Activated CD4-positive, CD25-positive, alpha-beta regulatory T cell treated with anti-CD3 and anti-CD28 coated beads, Interleukin-2, amount 50 U/mL, for 16 hours (primary cell): Measurements from ENCODE around the gene ALMS1.
A peak's percentile ranks its signal among the peaks of the same experiment; 100 is the strongest.
"Not testable (repeated sequence)": the region's sequence is repeated elsewhere in the genome, so short reads cannot be mapped to it uniquely, and the experiment has no call there.

Experiments used
- DNase-seq: peaks from one replicate; pipeline ENCODE4 v3.0.0-alpha.2; 2020; ENCODE audit warnings: low read depth, low spot score

ALMS1 gene

GRCh38 chr2:73385504-73386341 is at the start of gene ALMS1:
Gene ALMS1, plus strand, starts transcription at chr2:73385836. Its CDS starts 33 bp downstream, at chr2:73385869.
- peak; percentile 80 for DNase-seq

- no peak for DNase-seq
Observed at GRCh38 chr2:73337828-73338227, 47.8 kb upstream of the ALMS1 start.

DNA sequence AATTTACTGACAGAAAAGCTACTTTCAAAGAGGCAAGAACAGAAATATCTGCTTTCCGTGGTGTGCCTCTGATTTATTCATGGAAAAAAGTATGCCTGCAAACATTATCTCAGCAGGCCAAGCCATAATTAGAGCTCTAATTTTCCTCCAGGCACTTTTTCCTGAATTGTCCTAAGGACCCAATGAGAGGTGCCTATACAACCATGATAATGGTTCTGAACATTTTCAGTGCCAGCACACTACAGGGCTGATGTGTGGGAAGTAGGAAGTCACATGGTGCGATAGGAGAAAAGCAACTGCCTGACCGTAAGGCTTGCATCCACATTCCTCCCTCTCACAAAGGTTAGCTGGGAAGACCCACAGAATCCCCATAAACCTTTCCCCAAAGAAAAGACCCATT is 46.4 kb upstream of the ALMS1 start:
- DNase-seq: no peak

DNA sequence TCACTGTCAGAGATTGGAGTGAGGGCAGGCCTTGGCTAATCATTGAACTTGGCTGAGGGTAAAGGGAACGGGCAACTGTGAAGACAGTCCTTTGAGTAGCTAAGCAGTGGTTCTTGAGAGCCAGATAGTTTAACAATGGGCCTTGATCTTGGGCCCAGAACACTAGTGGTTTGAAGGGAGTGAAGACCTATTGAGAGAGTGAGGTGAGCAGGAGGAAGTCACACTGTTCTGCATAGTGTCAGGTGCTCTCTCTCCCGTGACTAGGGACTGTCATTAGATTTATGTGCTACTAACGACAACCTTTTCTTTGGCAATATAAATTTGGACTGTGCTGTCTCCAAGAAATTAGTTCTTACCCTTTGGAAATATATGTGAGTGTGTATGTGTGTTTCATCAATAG is 44.6 kb upstream of the ALMS1 start:
- no peak for DNase-seq

GRCh38 chr2:73343992-73344391 is 41.6 kb upstream of the ALMS1 start:
- DNase-seq: no peak

- DNase-seq: not testable (repeated sequence)
Observed at GRCh38 chr2:73344747-73345146, 40.9 kb upstream of the ALMS1 start.

DNA sequence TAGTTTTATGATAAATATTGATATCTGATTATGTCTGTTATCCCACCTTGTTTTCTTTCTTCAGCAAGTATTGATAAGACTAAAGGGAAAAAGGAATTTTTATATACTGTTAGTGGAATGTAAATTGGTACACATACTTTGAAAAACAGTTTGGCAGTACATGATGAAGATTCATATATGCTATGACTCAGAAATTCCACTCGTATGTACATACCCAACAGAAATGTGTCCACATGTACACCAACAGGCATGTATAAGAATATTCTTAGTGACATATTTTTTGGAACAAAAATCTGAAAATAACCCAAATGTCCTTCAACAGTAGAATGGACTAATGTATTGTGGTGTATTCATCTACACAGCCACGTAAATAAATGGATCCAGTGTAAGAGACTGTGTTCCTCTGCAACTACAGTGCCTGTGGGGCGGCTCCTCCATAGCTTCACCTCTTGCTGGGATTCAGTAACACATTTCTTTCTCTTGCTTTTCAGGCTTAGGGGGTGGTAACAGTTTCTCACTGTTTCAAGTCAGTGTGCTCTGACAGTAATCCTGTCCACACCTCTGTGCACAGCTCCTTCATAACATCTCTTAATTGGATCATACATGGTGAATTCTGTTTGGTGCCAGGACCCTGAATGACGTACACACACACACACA is 35.5 kb upstream of the ALMS1 start:
- no peak for DNase-seq

DNA sequence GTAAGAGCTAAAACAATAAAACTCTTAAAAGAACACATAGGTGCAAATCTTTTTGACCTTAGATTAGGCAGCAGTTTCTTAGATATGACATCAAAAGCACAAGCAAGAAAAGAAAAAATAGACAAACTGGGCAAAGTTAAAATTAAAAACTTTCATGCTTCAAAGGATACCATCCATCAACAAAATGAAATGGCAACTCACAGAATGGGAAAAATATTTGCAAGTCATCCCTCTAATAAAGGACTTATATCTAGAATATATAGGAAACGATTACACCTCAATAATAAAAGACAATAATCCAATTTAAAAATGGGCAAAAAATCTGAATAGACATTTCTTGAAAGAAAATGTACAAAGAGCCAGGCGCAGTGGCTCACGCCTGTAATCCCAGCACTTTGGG is 29.5 kb upstream of the ALMS1 start:
- no peak for DNase-seq

DNA sequence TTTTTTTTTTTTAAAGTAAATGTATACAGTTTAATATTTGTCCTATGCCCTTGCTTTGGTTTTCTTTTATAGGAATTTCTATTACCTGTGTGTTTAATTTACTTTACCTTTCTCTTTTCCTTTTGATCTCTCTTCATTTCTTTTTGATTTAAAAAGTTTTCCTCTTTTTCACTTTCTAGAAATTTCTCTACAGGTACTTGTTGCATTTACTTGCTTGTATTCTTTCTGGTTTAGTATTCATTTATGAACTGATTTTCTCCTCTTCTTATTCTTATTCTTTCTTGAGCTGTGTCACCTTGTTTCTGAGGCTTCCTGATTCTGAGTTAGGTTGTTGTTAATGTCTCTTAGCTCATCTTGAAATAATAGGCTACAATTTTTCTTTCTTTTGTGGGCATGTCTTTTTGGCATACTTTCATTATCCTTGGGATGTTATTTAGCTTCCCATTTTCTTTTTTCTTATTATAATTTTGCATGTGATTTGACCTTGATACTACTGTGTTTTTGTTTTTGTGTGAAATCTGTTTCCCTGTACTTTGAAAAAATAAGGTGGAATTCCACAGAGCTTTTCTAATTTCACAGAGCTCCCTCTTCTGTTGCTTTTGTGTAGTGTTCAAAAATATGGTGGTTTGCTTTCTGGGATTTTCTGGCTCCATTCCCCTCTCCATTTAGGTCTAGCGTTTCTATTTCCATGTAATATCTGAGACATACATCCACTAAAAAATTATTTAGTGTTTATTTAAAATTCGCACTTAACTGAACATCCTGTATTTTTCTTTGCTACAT is 25.5 kb upstream of the ALMS1 start:
- no peak for DNase-seq

GRCh38 chr2:73366060-73366459 is 19.6 kb upstream of the ALMS1 start:
- DNase-seq: no peak

- DNase-seq: no peak
Observed at GRCh38 chr2:73368781-73369180, 16.9 kb upstream of the ALMS1 start.

GRCh38 chr2:73370348-73370747 is 15.3 kb upstream of the ALMS1 start:
- no peak for DNase-seq

GRCh38 chr2:73373344-73373743 is 12.3 kb upstream of the ALMS1 start:
- DNase-seq: no peak

DNA sequence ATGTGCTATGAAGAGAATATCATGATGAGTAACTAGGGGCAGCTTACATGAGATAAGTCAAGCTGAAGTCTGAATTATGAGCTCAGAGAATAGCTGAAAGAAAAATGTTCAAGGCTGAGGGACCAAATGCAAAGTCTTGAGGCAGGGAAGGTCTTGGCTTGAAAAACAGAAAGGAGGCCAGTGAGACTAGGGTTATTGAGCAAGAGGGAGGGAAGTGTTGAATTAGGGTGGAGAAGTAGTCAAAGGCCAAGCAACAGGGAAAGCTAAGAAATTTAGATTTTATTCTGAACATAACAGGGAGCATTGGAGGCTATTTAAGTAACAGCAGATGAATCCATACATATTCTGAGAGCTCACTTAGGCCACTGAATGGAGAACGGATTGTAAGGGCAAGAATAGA is 11.4 kb upstream of the ALMS1 start:
- no peak for DNase-seq

- no peak for DNase-seq
Observed at GRCh38 chr2:73376681-73377080, 9.0 kb upstream of the ALMS1 start.

- no peak for DNase-seq
Observed at GRCh38 chr2:73383036-73383435, 2.6 kb upstream of the ALMS1 start.

DNA sequence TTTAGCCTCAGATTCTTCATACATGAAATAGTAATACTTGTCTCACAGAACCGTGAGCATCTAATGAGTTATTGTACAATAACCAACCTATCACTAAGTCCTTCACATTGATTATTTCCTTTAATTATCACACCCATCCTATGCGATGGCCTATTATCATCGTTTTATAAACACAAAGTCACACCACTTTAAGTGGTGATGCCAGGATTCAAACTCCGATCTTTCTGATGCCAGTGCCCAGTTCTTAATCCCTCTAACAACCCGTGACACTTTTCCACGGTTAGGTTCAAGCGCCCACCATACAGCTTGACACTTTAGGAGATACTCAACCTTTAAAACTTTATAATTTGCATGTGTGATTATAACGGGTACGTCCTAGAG is 523 bp upstream of the ALMS1 start:
- no peak for DNase-seq

- no peak for DNase-seq
Observed at GRCh38 chr2:73386342-73386868, 769 bp downstream of the ALMS1 start.

GRCh38 chr2:73386894-73387636 is 1.4 kb downstream of the ALMS1 start:
- no peak for DNase-seq

GRCh38 chr2:73402386-73403103 is 16.9 kb downstream of the ALMS1 start:
- no peak for DNase-seq

DNA sequence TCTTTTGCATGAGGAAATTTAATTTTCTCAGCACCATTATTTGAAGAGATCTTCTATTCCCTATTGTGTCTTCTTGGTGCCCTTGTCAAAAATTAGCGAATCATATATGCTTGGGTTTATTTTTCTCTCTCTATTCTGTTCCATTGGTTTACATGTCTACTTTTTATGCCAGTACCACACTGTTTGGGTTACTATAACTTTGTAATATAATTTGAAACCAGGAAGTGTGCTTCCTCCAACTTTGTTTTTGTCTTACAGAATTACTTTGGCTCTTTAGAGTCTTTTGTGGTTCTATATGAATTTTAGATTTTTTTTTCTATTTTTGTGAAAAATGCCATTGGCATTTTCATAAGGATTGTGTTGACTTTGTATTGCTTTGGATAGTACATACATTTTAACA is 17.6 kb downstream of the ALMS1 start:
- no peak for DNase-seq
